ENCODE results near the gene LPCAT3.

- TF ChIP-seq BHLHE40 (IDR thresholded peaks at IDR 0.05; ENCODE audit: borderline replicate concordance) (no peak), NFRKB (IDR thresholded peaks at IDR 0.05) (no peak), ELF4 (IDR thresholded peaks at IDR 0.05) (no peak), LEF1 (IDR thresholded peaks at IDR 0.05; ENCODE audit: borderline replicate concordance) (no peak), SUZ12 (IDR thresholded peaks at IDR 0.05) (no peak), SP1 (IDR thresholded peaks at IDR 0.05) (no peak), FOXK2 (IDR thresholded peaks at IDR 0.05) (no peak), FOXM1 (IDR thresholded peaks at IDR 0.05; ENCODE audit: borderline replicate concordance) (no peak), FOXA1 (IDR thresholded peaks at IDR 0.05) (no peak), ZNF384 (IDR thresholded peaks at IDR 0.05) (no peak), HDGF (IDR thresholded peaks at IDR 0.05; ENCODE audit: borderline replicate concordance) (no peak), PKNOX1 (IDR thresholded peaks at IDR 0.05) (no peak), L3MBTL2 (conservative IDR thresholded peaks at IDR 0.05) (no peak)
Observed at GRCh38 chr12:6964605-6965025, 53.7 kb downstream of the LPCAT3 start.
